Measurements from ENCODE around the gene LONRF2.

LONRF2 gene

GRCh38 chr2:100283724-100284501 is 38.4 kb downstream of the LONRF2 start:
- peaks cover 24% of the 10 kb centered on the region for H3K27me3 ChIP-seq
- no peaks in the 10 kb centered on the region for H3K36me3 ChIP-seq
- H3K9me3 ChIP-seq: no peaks in the 10 kb centered on the region
- H3K4me1 ChIP-seq (ENCODE audit: control insufficient read depth in 1 of 2, insufficient read depth in 1 of 2, low read depth in 1 of 2, low read length in 1 of 2): no peaks in the 10 kb centered on the region
- no peak overlapping the region for H3K27ac ChIP-seq
- no peak overlapping the region for H3K4me3 ChIP-seq (ENCODE audit: low read depth in 1 of 2, low read length in 1 of 2)
- TF ChIP-seq CTCF (IDR thresholded peaks at IDR 0.05): no peak

- Histone ChIP-seq H3K9me3 (no peaks in the 10 kb centered on the region), H3K4me3 (ENCODE audit: low read depth in 1 of 2, low read length in 1 of 2) (no peak overlapping the region), H3K27ac (no peak overlapping the region), H3K27me3 (peaks cover 24% of the 10 kb centered on the region), H3K4me1 (ENCODE audit: control insufficient read depth in 1 of 2, insufficient read depth in 1 of 2, low read depth in 1 of 2, low read length in 1 of 2) (no peaks in the 10 kb centered on the region), H3K36me3 (no peaks in the 10 kb centered on the region)
- TF ChIP-seq CTCF (IDR thresholded peaks at IDR 0.05): no peak
Observed at GRCh38 chr2:100281521-100282438, 40.5 kb downstream of the LONRF2 start.

- H3K9me3 ChIP-seq: no peaks in the 10 kb centered on the region
- H3K36me3 ChIP-seq: no peaks in the 10 kb centered on the region
Observed at GRCh38 chr2:100279586-100280534, 42.4 kb downstream of the LONRF2 start.

GRCh38 chr2:100278986-100279385 is 43.3 kb downstream of the LONRF2 start:
- Histone ChIP-seq H3K9me3 (no peaks in the 10 kb centered on the region), H3K27ac (no peak overlapping the region), H3K27me3 (peaks cover 24% of the 10 kb centered on the region), H3K4me3 (ENCODE audit: low read depth in 1 of 2, low read length in 1 of 2) (no peak overlapping the region), H3K4me1 (ENCODE audit: control insufficient read depth in 1 of 2, insufficient read depth in 1 of 2, low read depth in 1 of 2, low read length in 1 of 2) (no peaks in the 10 kb centered on the region), H3K36me3 (no peaks in the 10 kb centered on the region)
- TF ChIP-seq CTCF (IDR thresholded peaks at IDR 0.05): no peak

More at GRCh38 chr2:100279586-100280534, 42.4 kb downstream of the LONRF2 start:
- no peak overlapping the region for H3K27ac ChIP-seq
- H3K4me1 ChIP-seq (ENCODE audit: control insufficient read depth in 1 of 2, insufficient read depth in 1 of 2, low read depth in 1 of 2, low read length in 1 of 2): no peaks in the 10 kb centered on the region
- H3K27me3 ChIP-seq: peaks cover 24% of the 10 kb centered on the region
- no peak overlapping the region for H3K4me3 ChIP-seq (ENCODE audit: low read depth in 1 of 2, low read length in 1 of 2)
- no peak for TF ChIP-seq CTCF (IDR thresholded peaks at IDR 0.05)

- H3K27me3 ChIP-seq: peaks cover 24% of the 10 kb centered on the region
- no peak overlapping the region for H3K27ac ChIP-seq
- H3K9me3 ChIP-seq: no peaks in the 10 kb centered on the region
- TF ChIP-seq CTCF (IDR thresholded peaks at IDR 0.05): no peak
- no peaks in the 10 kb centered on the region for H3K4me1 ChIP-seq (ENCODE audit: control insufficient read depth in 1 of 2, insufficient read depth in 1 of 2, low read depth in 1 of 2, low read length in 1 of 2)
- H3K4me3 ChIP-seq (ENCODE audit: low read depth in 1 of 2, low read length in 1 of 2): no peak overlapping the region
- no peaks in the 10 kb centered on the region for H3K36me3 ChIP-seq
Observed at GRCh38 chr2:100278501-100278900, 43.8 kb downstream of the LONRF2 start.

Data from neutrophil (primary cell).